HepG2 (cell line): ENCODE measurements around the gene DCAKD. TPM values are rescaled to one million over a fixed set of nuclear protein-coding genes. Genes with fewer than 3 reads are reported as not detected.

ENCODE experiments used
- DMAP1 ChIP-seq: IDR thresholded peaks from 2 replicates; pipeline ENCODE4 v1.6.1; 2016
- DMTF1 ChIP-seq: sonication (generic); formaldehyde crosslinking; IDR thresholded peaks from 2 replicates; pipeline ENCODE4 v1.4.0; 2020; ENCODE audit warnings: mild to moderate bottlenecking, missing genetic modification reagents
- EED ChIP-seq: sonication (generic); formaldehyde crosslinking; IDR thresholded peaks from 2 replicates; pipeline ENCODE4 v1.5.0; 2020; ENCODE audit warnings: mild to moderate bottlenecking, missing genetic modification reagents
- FIP1L1 ChIP-seq: fragments of 200-400 bp; formaldehyde crosslinking; IDR thresholded peaks from 2 replicates; pipeline ENCODE4 v1.6.1; 2018; ENCODE audit warnings: low read depth, mild to moderate bottlenecking, low read length, moderate library complexity, borderline replicate concordance; ENCODE audit not compliant: insufficient read depth
- GABPB1 ChIP-seq: IDR thresholded peaks from 2 replicates; pipeline ENCODE4 v1.6.1; 2016; ENCODE audit warnings: mild to moderate bottlenecking, missing genetic modification reagents, moderate library complexity, missing compliant biosample characterization
- GATAD1 ChIP-seq: IDR thresholded peaks from 2 replicates; pipeline ENCODE4 v1.6.1; 2016; ENCODE audit warnings: missing genetic modification reagents, missing compliant biosample characterization
- GZF1 ChIP-seq: sonication (generic); formaldehyde crosslinking; IDR thresholded peaks from 2 replicates; pipeline ENCODE4 v1.5.1; 2020; ENCODE audit warnings: mild to moderate bottlenecking, missing genetic modification reagents
- HIC2 ChIP-seq: sonication (generic); formaldehyde crosslinking; IDR thresholded peaks from 2 replicates; pipeline ENCODE4 v1.9.0; 2022; ENCODE audit warnings: low read depth, missing genetic modification reagents
- ISX ChIP-seq: sonication (generic); formaldehyde crosslinking; conservative IDR thresholded peaks from 2 replicates; pipeline ENCODE4 v1.5.0; 2020; ENCODE audit warnings: missing genetic modification reagents
- KLF9 ChIP-seq: IDR thresholded peaks from 2 replicates; pipeline ENCODE4 v1.6.1; 2016; ENCODE audit warnings: low read depth
- NCOR1 ChIP-seq: fragments of 200-600 bp; sonication (generic); IDR thresholded peaks from 2 replicates; pipeline ENCODE4 v1.7.0; 2017; ENCODE audit warnings: antibody characterized with exemption, low read length, borderline replicate concordance
- PHF21A ChIP-seq: sonication (generic); formaldehyde crosslinking; IDR thresholded peaks from 2 replicates; pipeline ENCODE4 v1.5.0; 2020; ENCODE audit warnings: mild to moderate bottlenecking, missing genetic modification reagents
- RAD21 ChIP-seq: fragments of 450-650 bp; formaldehyde crosslinking; IDR thresholded peaks from 2 replicates; pipeline ENCODE4 v1.5.0; 2020; ENCODE audit warnings: mild to moderate bottlenecking
- RORA ChIP-seq: sonication (generic); formaldehyde crosslinking; IDR thresholded peaks from 2 replicates; pipeline ENCODE4 v1.5.0; 2020; ENCODE audit warnings: mild to moderate bottlenecking, missing genetic modification reagents, moderate library complexity
- STAT5B ChIP-seq: sonication (generic); formaldehyde crosslinking; IDR thresholded peaks from 2 replicates; pipeline ENCODE4 v1.4.0; 2020; ENCODE audit warnings: missing genetic modification reagents
- TFAP4 ChIP-seq: sonication (generic); IDR thresholded peaks from 2 replicates; pipeline ENCODE4 v1.6.1; 2016; ENCODE audit warnings: low read depth, borderline replicate concordance
- ZMAT5 ChIP-seq: sonication (generic); formaldehyde crosslinking; IDR thresholded peaks from 2 replicates; pipeline ENCODE4 v1.5.0; 2020; ENCODE audit warnings: mild to moderate bottlenecking, low read depth, missing genetic modification reagents, borderline replicate concordance
- ZNF512B ChIP-seq: sonication (generic); formaldehyde crosslinking; IDR thresholded peaks from 2 replicates; pipeline ENCODE4 v1.5.1; 2020; ENCODE audit warnings: missing genetic modification reagents, mild to moderate bottlenecking, borderline replicate concordance
- ZNF556 ChIP-seq: sonication (generic); formaldehyde crosslinking; IDR thresholded peaks from 2 replicates; pipeline ENCODE4 v1.4.0; 2020; ENCODE audit warnings: mild to moderate bottlenecking, missing genetic modification reagents, borderline replicate concordance
- ZNF660 ChIP-seq: sonication (generic); formaldehyde crosslinking; IDR thresholded peaks from 2 replicates; pipeline ENCODE4 v1.5.1; 2020; ENCODE audit warnings: mild to moderate bottlenecking, low read depth, missing genetic modification reagents, borderline replicate concordance
- ZNF782 ChIP-seq: sonication (generic); formaldehyde crosslinking; IDR thresholded peaks from 2 replicates; pipeline ENCODE4 v1.4.0; 2020; ENCODE audit warnings: missing genetic modification reagents, mild to moderate bottlenecking, borderline replicate concordance
- polyA plus RNA-seq, 8 experiments: library from polyadenylated mRNA; depleted of rRNA in 3 of 8; stranded (reverse) in 7 of 8; unstranded in 1 of 8; fragments of >200 nt; fragmentation: Illumina TruSeq in 4 of 8; extraction: Trizol in 4 of 8; gene quantifications; 2 replicates each; pipeline versions ENCODE4 v1.2.1 to v1.2.3, GENCODE V29; 2011 to 2016; ENCODE audit warnings: low read depth in 4 of 8, missing spikeins in 1 of 8, mixed read lengths in 1 of 8; ENCODE audit not compliant: insufficient read depth in 1 of 8
- total RNA-seq, 5 experiments: library from RNA; depleted of rRNA; stranded (reverse); fragments of >200 nt; fragmentation: Illumina TruSeq; extraction: Trizol; gene quantifications; 2 replicates each; pipeline ENCODE4 v1.2.3, GENCODE V29; 2016; ENCODE audit warnings: low read depth in 1 of 5

Gene DCAKD
- total and polyA plus RNA-seq, 2 of the 13 experiments (the other 11 are each of a cell fraction or from before 2014, with no cell fraction given): 25.9 to 29.2 TPM

GRCh38 chr17:45098869-45099616, 47.6 kb upstream of the DCAKD start (continued):
- TF ChIP-seq ZNF512B (no peak), RORA (no peak), DMAP1 (no peak), HIC2 (CRISPR knock-in tag) (no peak), ZNF556 (CRISPR knock-in tag) (no peak), ZMAT5 (CRISPR knock-in tag) (no peak), TFAP4 (peak; percentile 60; the same call in 1 of the 2 replicates), NCOR1 (no peak), DMTF1 (CRISPR knock-in tag) (no peak), STAT5B (CRISPR knock-in tag) (no peak), FIP1L1 (no peak), PHF21A (no peak), GATAD1 (peak; percentile 26; the same call in 1 of the 2 replicates), ZNF660 (CRISPR knock-in tag) (no peak), GABPB1 (CRISPR knock-in tag) (no peak), ISX (CRISPR knock-in tag) (no peak), EED (no peak), RAD21 (CRISPR knock-in tag) (peak; percentile 84), ZNF782 (CRISPR knock-in tag) (no peak), KLF9 (CRISPR knock-in tag) (no peak), GZF1 (no peak)
